Fibroblast of skin of back (primary cell): ENCODE data around the gene TIMM50.

Source experiments
- DNase-seq: peaks from one replicate; pipeline ENCODE4 v3.0.0-alpha.2; 2013

TIMM50 gene

DNA sequence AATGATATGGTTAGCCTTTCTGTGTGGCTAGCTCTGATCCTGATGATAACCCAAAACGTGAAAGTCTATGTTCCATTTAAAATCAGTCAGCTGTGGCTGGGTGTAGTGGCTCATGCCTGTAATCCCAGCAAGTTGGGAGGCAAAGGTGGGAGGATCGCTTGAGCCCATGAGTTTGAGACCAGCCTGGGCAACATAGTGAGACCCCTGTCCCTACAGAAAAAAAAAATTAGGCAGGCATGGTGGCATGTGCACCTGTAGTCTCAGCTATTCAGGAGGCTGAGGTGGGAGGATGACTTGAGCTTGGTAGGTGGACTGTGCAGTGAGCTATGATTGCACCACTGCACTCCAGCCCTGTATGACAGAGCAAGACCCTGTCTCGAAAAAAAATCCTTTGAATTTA, 53.2 kb downstream of the TIMM50 start:
- DNase-seq: no peak

DNA sequence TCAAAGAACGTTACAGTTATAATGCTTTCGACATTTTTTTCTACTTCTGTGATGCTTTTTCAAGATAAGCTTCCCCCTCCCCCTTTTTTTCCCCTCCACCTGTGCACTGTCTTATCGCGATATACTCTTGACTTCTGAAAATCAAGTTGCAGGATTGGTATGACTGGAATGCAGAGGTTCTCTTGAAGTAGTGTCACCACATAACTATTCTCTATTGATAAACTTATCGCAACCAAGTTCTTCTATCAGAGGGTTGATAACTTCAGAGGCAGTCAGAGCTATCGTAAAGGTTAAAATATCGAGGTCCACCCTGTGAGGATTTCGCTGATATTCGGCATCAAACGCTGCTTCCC, 58.5 kb downstream of the TIMM50 start:
- DNase-seq: peak; percentile 41

DNA sequence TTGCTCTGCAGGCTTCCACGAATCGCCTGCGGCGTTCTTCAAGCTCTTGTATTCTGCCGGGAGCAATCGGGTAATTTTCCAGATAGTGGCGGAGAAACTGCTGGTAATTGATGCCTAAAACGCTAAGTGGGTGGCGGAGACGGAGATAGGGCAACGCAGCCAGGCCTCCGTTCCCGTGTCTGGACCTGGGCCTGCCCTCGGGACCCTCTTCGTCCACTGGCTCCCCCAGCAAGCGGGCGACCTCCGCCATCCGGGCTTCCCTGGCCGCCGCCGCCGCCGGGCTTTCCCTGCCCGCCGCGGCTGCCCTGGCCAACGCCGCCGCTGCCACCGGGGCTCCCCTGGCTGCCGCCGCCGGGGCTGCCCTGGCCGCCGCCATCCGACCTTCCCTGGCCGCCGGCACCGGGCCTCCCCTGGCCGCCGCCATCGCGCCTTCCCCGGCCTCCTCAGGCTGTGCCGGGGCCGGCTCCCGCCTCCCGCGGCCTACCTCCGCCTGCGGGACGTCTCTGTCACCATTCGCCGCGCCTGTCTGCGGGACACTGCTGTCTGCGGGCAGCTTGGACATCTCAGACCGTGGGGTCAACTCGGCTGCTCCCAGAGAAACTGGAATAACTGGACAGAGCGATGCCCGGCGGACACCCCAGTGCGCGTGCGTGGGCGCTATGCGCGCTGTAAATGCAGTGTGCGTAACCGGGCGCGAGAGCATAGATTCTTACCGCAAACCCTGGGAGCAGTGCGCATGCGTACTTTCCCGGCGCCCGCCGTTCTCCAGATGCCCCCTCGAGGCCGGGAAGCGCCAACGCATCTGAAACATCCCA, 59.1 kb downstream of the TIMM50 start, which contains the start of gene EID2:
TSS of gene EID2 (minus strand) at position 644 of the 815 bp plus-strand sequence. CDS start at position 562, 82 bp downstream.
- peak; percentile 89 for DNase-seq

DNA sequence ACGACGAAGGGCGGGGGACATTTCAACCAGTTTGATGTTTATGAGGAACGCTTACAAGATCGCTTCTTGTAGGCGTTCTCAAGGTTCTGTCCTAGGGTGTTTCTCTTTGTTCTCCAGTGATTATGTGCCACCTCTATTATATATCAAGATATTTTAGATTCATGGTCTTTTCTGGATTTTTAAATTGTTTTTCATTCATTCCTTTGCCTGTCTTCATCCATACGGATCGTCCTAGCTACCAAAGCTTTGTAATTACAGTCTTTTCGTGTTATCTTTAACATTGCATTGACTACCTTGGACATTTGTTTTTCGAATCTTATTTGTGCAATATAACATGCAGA, 59.7 kb downstream of the TIMM50 start:
- no peak for DNase-seq
